Right lobe of liver (tissue), 4 donors: Measurements from ENCODE around the gene CCDC24.

ENCODE experiments used
- POLR2A ChIP-seq: fragments of 450-650 bp; IDR thresholded peaks from one replicate; pipeline ENCODE4 v1.6.1; 2017; ENCODE audit warnings: antibody characterized with exemption, mild to moderate bottlenecking
- TF ChIP-seq, protein P1 (sequence below), 4 donors: fragments of 200-600 bp in 3 of 4; fragments of 450-650 bp in 1 of 4; IDR thresholded peaks; one replicate each; pipeline versions ENCODE4 v1.5.1 to v1.8.0; 2016 to 2022; ENCODE audit warnings: antibody characterized with exemption in 4 of 4, mild to moderate bottlenecking in 2 of 4
- donor health status: DM: no; HTN: no; CAD: no.
- donor health status: DM: no; HTN: no; CAD: no.
- donor health status: DM: no; HTN: yes; CAD: no.

DNA sequence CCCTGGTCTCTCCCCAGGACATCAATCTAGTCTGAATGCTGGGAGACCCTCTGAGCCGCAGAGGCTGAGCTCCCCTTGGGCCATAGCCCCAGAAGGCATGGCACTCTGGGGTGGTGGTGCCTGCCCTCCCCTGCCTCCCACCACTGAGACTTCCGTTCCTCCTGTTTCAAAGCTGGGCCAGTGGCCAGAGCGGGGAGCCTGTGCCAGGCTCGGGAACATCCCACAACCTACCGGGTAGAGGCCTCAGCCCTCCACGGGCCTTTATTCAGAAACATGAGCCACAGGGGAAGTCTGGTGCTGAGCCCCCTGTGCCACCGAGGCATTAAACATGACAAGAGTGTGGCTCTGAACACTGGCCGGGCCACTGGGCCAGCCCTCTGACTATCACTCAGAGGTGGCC is 8.1 kb downstream of the CCDC24 start:
- TF ChIP-seq, protein P1, sequence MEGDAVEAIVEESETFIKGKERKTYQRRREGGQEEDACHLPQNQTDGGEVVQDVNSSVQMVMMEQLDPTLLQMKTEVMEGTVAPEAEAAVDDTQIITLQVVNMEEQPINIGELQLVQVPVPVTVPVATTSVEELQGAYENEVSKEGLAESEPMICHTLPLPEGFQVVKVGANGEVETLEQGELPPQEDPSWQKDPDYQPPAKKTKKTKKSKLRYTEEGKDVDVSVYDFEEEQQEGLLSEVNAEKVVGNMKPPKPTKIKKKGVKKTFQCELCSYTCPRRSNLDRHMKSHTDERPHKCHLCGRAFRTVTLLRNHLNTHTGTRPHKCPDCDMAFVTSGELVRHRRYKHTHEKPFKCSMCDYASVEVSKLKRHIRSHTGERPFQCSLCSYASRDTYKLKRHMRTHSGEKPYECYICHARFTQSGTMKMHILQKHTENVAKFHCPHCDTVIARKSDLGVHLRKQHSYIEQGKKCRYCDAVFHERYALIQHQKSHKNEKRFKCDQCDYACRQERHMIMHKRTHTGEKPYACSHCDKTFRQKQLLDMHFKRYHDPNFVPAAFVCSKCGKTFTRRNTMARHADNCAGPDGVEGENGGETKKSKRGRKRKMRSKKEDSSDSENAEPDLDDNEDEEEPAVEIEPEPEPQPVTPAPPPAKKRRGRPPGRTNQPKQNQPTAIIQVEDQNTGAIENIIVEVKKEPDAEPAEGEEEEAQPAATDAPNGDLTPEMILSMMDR (IDR thresholded peaks at IDR 0.05), result no peak
- TF ChIP-seq POLR2A, result no peak
